Lung microvascular endothelial cell (primary cell): ENCODE results near the gene TDRD9. TPM values are rescaled to one million over a fixed set of nuclear protein-coding genes. Genes with fewer than 3 reads are reported as not detected.

Experiments
- DNase-seq, 2 donors: peaks; one replicate each; pipeline versions ENCODE4 v3.0.0 to v3.0.0-alpha.2; 2010; ENCODE audit warnings: low read depth in 2 of 2
- total RNA-seq: library from RNA; depleted of rRNA; stranded (reverse); fragments of >200 nt; gene quantifications from 2 replicates; pipeline ENCODE4 v1.2.1, GENCODE V29; 2014

The TDRD9 gene
- total RNA-seq, 1 donor from 2014 or later: 0.99 TPM

GRCh38 chr14:104023325-104024055 is 95.2 kb downstream of the TDRD9 start:
- DNase-seq: no peak

GRCh38 chr14:104025534-104025933 is 97.3 kb downstream of the TDRD9 start:
- no peak for DNase-seq

- no peak for DNase-seq
These were observed 97.8 kb downstream of the TDRD9 start for GRCh38 chr14:104026024-104026423.

- no peak for DNase-seq
These were observed 102.7 kb downstream of the TDRD9 start for GRCh38 chr14:104030958-104031357.

- no peak for DNase-seq
These were observed 103.1 kb downstream of the TDRD9 start for GRCh38 chr14:104031384-104031783.

GRCh38 chr14:104034976-104035699 is 106.9 kb downstream of the TDRD9 start:
- no peak for DNase-seq

GRCh38 chr14:104036212-104036611 is 108.0 kb downstream of the TDRD9 start:
- no peak for DNase-seq

GRCh38 chr14:104037074-104037473 is 108.8 kb downstream of the TDRD9 start:
- DNase-seq: no peak

- no peak for DNase-seq
These were observed 109.6 kb downstream of the TDRD9 start for GRCh38 chr14:104037903-104038302.

GRCh38 chr14:104039214-104039613 is 111.0 kb downstream of the TDRD9 start:
- no peak for DNase-seq

GRCh38 chr14:104040539-104040938 is 112.3 kb downstream of the TDRD9 start:
- DNase-seq: no peak

- no peak for DNase-seq
These were observed 113.3 kb downstream of the TDRD9 start for GRCh38 chr14:104041430-104042104.

GRCh38 chr14:104044016-104044415 is 115.8 kb downstream of the TDRD9 start:
- DNase-seq: no peak

- no peak for DNase-seq
These were observed 119.5 kb downstream of the TDRD9 start for GRCh38 chr14:104047761-104048160.

- DNase-seq: peak; percentile 13 to 57
These were observed 120.7 kb downstream of the TDRD9 start for GRCh38 chr14:104048758-104049507.

- DNase-seq: no peak
These were observed 121.5 kb downstream of the TDRD9 start for GRCh38 chr14:104049576-104050240.

GRCh38 chr14:104051092-104051813 is 123.0 kb downstream of the TDRD9 start:
- no peak for DNase-seq

- no peak for DNase-seq
These were observed 126.1 kb downstream of the TDRD9 start for GRCh38 chr14:104054222-104054905.

- no peak for DNase-seq
These were observed 134.0 kb downstream of the TDRD9 start for GRCh38 chr14:104062281-104062680.

GRCh38 chr14:104064003-104064402 is 135.7 kb downstream of the TDRD9 start:
- DNase-seq: no peak
